ENCODE measurements around the gene KDM7A.

DNA sequence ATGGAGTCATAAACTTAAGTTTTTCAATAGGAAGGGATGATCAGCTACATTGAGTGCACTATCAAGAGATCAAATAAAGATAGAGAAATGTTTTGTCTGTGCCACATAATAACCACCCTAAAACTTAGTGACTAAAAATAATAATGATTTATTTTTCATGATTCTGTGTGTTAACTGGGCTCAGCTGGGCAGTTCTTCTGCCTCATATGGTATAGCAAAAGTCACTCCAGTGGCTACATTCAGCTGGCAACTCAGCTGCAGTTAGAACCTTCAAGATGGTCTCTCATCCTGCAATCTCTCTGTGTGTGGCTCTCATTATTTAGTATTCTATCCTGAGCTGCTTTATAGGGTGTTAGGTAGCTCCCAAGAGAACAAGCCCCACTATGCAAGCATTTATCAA is 106.2 kb downstream of the KDM7A start:
- TF ChIP-seq, protein P1, sequence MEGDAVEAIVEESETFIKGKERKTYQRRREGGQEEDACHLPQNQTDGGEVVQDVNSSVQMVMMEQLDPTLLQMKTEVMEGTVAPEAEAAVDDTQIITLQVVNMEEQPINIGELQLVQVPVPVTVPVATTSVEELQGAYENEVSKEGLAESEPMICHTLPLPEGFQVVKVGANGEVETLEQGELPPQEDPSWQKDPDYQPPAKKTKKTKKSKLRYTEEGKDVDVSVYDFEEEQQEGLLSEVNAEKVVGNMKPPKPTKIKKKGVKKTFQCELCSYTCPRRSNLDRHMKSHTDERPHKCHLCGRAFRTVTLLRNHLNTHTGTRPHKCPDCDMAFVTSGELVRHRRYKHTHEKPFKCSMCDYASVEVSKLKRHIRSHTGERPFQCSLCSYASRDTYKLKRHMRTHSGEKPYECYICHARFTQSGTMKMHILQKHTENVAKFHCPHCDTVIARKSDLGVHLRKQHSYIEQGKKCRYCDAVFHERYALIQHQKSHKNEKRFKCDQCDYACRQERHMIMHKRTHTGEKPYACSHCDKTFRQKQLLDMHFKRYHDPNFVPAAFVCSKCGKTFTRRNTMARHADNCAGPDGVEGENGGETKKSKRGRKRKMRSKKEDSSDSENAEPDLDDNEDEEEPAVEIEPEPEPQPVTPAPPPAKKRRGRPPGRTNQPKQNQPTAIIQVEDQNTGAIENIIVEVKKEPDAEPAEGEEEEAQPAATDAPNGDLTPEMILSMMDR (IDR thresholded peaks at IDR 0.05), result no peak
- TF ChIP-seq POLR2A (IDR thresholded peaks at IDR 0.05) (no peak), EP300 (IDR thresholded peaks at IDR 0.05; ENCODE audit: low read depth) (no peak)

Measured in transverse colon (tissue), 3 donors.